ENCODE measurements around the gene BCORL1. TPM values are rescaled to one million over a fixed set of nuclear protein-coding genes. Genes with fewer than 3 reads are reported as not detected.

BCORL1 gene
- total RNA-seq, 2 experiments from 2014 or later: 3.6 to 4.1 TPM

GRCh38 chrX:130090364-130090763 lies 107.9 kb downstream of the BCORL1 start:
- intact Hi-C loops (cut with micrococcal nuclease): no loop called here
- Mint-ChIP-seq H3K4me3 (peak overlapping the region; percentile 26), H3K4me1 (ENCODE audit: low read depth) (peaks cover 68% of the 10 kb centered on the region), H3K27me3 (ENCODE audit: low read depth) (no peaks in the 10 kb centered on the region), H3K36me3 (ENCODE audit: low read depth) (peaks cover 3% of the 10 kb centered on the region), H3K27ac (peak overlapping the region; percentile 59), H3K9me3 (no peaks in the 10 kb centered on the region)
- no peak for DNase-seq
- CTCF ChIA-PET: interaction anchor here (0.8 kb wide), 1 partner anchor 10 kb away, joined by 3 read pairs; no protein-coding TSS in a partner anchor

GRCh38 chrX:130091980-130092522 lies 109.6 kb downstream of the BCORL1 start:
- CTCF ChIA-PET: interaction anchor here (0.6 to 1.7 kb wide), 5 partner anchors 10 to 84 kb away, joined by 3 to 5 read pairs (median 4); no protein-coding TSS in a partner anchor
- no peaks in the 10 kb centered on the region for H3K9me3 Mint-ChIP-seq
- intact Hi-C loops (cut with micrococcal nuclease): loop anchor here (1.0 kb wide), 4 partner anchors 10 to 81 kb away; no protein-coding TSS in a partner anchor
- H3K27ac Mint-ChIP-seq: peak overlapping the region; percentile 96
- H3K4me3 Mint-ChIP-seq: peak overlapping the region; percentile 80
- peaks cover 3% of the 10 kb centered on the region for H3K36me3 Mint-ChIP-seq (ENCODE audit: low read depth)
- peaks cover 58% of the 10 kb centered on the region for H3K4me1 Mint-ChIP-seq (ENCODE audit: low read depth)
- DNase-seq: peak; percentile 94
- no peaks in the 10 kb centered on the region for H3K27me3 Mint-ChIP-seq (ENCODE audit: low read depth)

GRCh38 chrX:130093271-130093670 lies 110.8 kb downstream of the BCORL1 start:
- Mint-ChIP-seq H3K9me3 (no peaks in the 10 kb centered on the region), H3K4me1 (ENCODE audit: low read depth) (peaks cover 60% of the 10 kb centered on the region), H3K27ac (no peak overlapping the region), H3K27me3 (ENCODE audit: low read depth) (no peaks in the 10 kb centered on the region), H3K36me3 (ENCODE audit: low read depth) (peaks cover 3% of the 10 kb centered on the region), H3K4me3 (no peak overlapping the region)
- CTCF ChIA-PET: no interaction called here
- intact Hi-C loops (cut with micrococcal nuclease): no loop called here
- no peak for DNase-seq

- CTCF ChIA-PET: interaction anchor here (0.6 kb wide), 1 partner anchor 172 kb away, joined by 3 read pairs; no protein-coding TSS in a partner anchor
- H3K27me3 Mint-ChIP-seq (ENCODE audit: low read depth): no peaks in the 10 kb centered on the region
- no peak overlapping the region for H3K27ac Mint-ChIP-seq
- H3K4me1 Mint-ChIP-seq (ENCODE audit: low read depth): peaks cover 65% of the 10 kb centered on the region
- no peak overlapping the region for H3K4me3 Mint-ChIP-seq
- H3K36me3 Mint-ChIP-seq (ENCODE audit: low read depth): peaks cover 1% of the 10 kb centered on the region
- DNase-seq: no peak
- H3K9me3 Mint-ChIP-seq: no peaks in the 10 kb centered on the region
- intact Hi-C loops (cut with micrococcal nuclease): no loop called here
Observed at GRCh38 chrX:130094696-130095095, 112.3 kb downstream of the BCORL1 start.

GRCh38 chrX:130095249-130096030 lies 113.0 kb downstream of the BCORL1 start:
- Mint-ChIP-seq H3K4me1 (ENCODE audit: low read depth) (peaks cover 67% of the 10 kb centered on the region), H3K4me3 (no peak overlapping the region), H3K9me3 (no peaks in the 10 kb centered on the region), H3K27me3 (ENCODE audit: low read depth) (no peaks in the 10 kb centered on the region), H3K27ac (peak overlapping the region; percentile 41), H3K36me3 (ENCODE audit: low read depth) (peaks cover 1% of the 10 kb centered on the region)
- no peak for DNase-seq
- intact Hi-C loops (cut with micrococcal nuclease): no loop called here
- CTCF ChIA-PET: interaction anchor here (0.6 to 1.0 kb wide), 2 partner anchors 97 to 172 kb away, joined by 3 read pairs; no protein-coding TSS in a partner anchor

GRCh38 chrX:130097507-130098209 lies 115.2 kb downstream of the BCORL1 start:
- intact Hi-C loops (cut with micrococcal nuclease): loop anchor here (1.0 kb wide), 1 partner anchor 12 kb away; no protein-coding TSS in a partner anchor
- CTCF ChIA-PET: interaction anchor here (1.0 to 2.9 kb wide), 2 partner anchors 12 to 17 kb away, joined by 4 to 12 read pairs; no protein-coding TSS in a partner anchor
- no peaks in the 10 kb centered on the region for H3K27me3 Mint-ChIP-seq (ENCODE audit: low read depth)
- H3K27ac Mint-ChIP-seq: peak overlapping the region; percentile 54
- peak; percentile 11 for DNase-seq
- peaks cover 66% of the 10 kb centered on the region for H3K4me1 Mint-ChIP-seq (ENCODE audit: low read depth)
- no peak overlapping the region for H3K4me3 Mint-ChIP-seq
- peaks cover 1% of the 10 kb centered on the region for H3K36me3 Mint-ChIP-seq (ENCODE audit: low read depth)
- H3K9me3 Mint-ChIP-seq: no peaks in the 10 kb centered on the region

GRCh38 chrX:130098210-130098552 lies 115.7 kb downstream of the BCORL1 start:
- Mint-ChIP-seq H3K4me3 (no peak overlapping the region), H3K27ac (peak overlapping the region; percentile 54), H3K4me1 (ENCODE audit: low read depth) (peaks cover 65% of the 10 kb centered on the region), H3K9me3 (no peaks in the 10 kb centered on the region), H3K27me3 (ENCODE audit: low read depth) (no peaks in the 10 kb centered on the region), H3K36me3 (ENCODE audit: low read depth) (peaks cover 1% of the 10 kb centered on the region)
- CTCF ChIA-PET: interaction anchor here (1.0 to 2.9 kb wide), 2 partner anchors 11 to 18 kb away, joined by 4 to 12 read pairs; no protein-coding TSS in a partner anchor
- no peak for DNase-seq
- intact Hi-C loops (cut with micrococcal nuclease): loop anchor here (1.0 kb wide), 1 partner anchor 11 kb away; no protein-coding TSS in a partner anchor

- Mint-ChIP-seq H3K4me3 (no peak overlapping the region), H3K9me3 (no peaks in the 10 kb centered on the region), H3K27me3 (ENCODE audit: low read depth) (no peaks in the 10 kb centered on the region), H3K36me3 (ENCODE audit: low read depth) (peaks cover 1% of the 10 kb centered on the region), H3K4me1 (ENCODE audit: low read depth) (peaks cover 62% of the 10 kb centered on the region), H3K27ac (no peak overlapping the region)
- CTCF ChIA-PET: interaction anchor here (1.0 kb wide), 1 partner anchor 20 kb away, joined by 3 read pairs; no protein-coding TSS in a partner anchor
- no peak for DNase-seq
- intact Hi-C loops (cut with micrococcal nuclease): no loop called here
Observed at GRCh38 chrX:130100180-130100579, 117.7 kb downstream of the BCORL1 start.

- Mint-ChIP-seq H3K36me3 (ENCODE audit: low read depth) (peaks cover 2% of the 10 kb centered on the region), H3K9me3 (no peaks in the 10 kb centered on the region), H3K4me3 (no peak overlapping the region), H3K27me3 (ENCODE audit: low read depth) (no peaks in the 10 kb centered on the region), H3K27ac (no peak overlapping the region), H3K4me1 (ENCODE audit: low read depth) (peaks cover 68% of the 10 kb centered on the region)
- DNase-seq: no peak
- intact Hi-C loops (cut with micrococcal nuclease): no loop called here
- CTCF ChIA-PET: interaction anchor here (0.5 kb wide), 1 partner anchor 16 kb away, joined by 4 read pairs; no protein-coding TSS in a partner anchor
Observed at GRCh38 chrX:130103605-130104004, 121.2 kb downstream of the BCORL1 start.

GRCh38 chrX:130105244-130105643 lies 122.8 kb downstream of the BCORL1 start:
- CTCF ChIA-PET: interaction anchor here (1.0 kb wide), 1 partner anchor 179 kb away, joined by 3 read pairs; no protein-coding TSS in a partner anchor
- Mint-ChIP-seq H3K27ac (no peak overlapping the region), H3K4me3 (no peak overlapping the region), H3K9me3 (no peaks in the 10 kb centered on the region), H3K27me3 (ENCODE audit: low read depth) (no peaks in the 10 kb centered on the region), H3K36me3 (ENCODE audit: low read depth) (peaks cover 2% of the 10 kb centered on the region), H3K4me1 (ENCODE audit: low read depth) (peaks cover 62% of the 10 kb centered on the region)
- intact Hi-C loops (cut with micrococcal nuclease): no loop called here
- no peak for DNase-seq

GRCh38 chrX:130106071-130106470 lies 123.6 kb downstream of the BCORL1 start:
- CTCF ChIA-PET: interaction anchor here (1.0 kb wide), 1 partner anchor 11 kb away, joined by 3 read pairs; no protein-coding TSS in a partner anchor
- peaks cover 1% of the 10 kb centered on the region for H3K36me3 Mint-ChIP-seq (ENCODE audit: low read depth)
- H3K4me1 Mint-ChIP-seq (ENCODE audit: low read depth): peaks cover 54% of the 10 kb centered on the region
- no peaks in the 10 kb centered on the region for H3K9me3 Mint-ChIP-seq
- H3K4me3 Mint-ChIP-seq: no peak overlapping the region
- intact Hi-C loops (cut with micrococcal nuclease): no loop called here
- H3K27ac Mint-ChIP-seq: no peak overlapping the region
- DNase-seq: no peak
- no peaks in the 10 kb centered on the region for H3K27me3 Mint-ChIP-seq (ENCODE audit: low read depth)

All from activated naive CD4-positive, alpha-beta T cell treated with anti-CD3 and anti-CD28 coated beads for 36 hours (primary cell).